ENCODE results near the gene LRMDA.
A peak's percentile ranks its signal among the peaks of the same experiment; 100 is the strongest.

The LRMDA gene

DNA sequence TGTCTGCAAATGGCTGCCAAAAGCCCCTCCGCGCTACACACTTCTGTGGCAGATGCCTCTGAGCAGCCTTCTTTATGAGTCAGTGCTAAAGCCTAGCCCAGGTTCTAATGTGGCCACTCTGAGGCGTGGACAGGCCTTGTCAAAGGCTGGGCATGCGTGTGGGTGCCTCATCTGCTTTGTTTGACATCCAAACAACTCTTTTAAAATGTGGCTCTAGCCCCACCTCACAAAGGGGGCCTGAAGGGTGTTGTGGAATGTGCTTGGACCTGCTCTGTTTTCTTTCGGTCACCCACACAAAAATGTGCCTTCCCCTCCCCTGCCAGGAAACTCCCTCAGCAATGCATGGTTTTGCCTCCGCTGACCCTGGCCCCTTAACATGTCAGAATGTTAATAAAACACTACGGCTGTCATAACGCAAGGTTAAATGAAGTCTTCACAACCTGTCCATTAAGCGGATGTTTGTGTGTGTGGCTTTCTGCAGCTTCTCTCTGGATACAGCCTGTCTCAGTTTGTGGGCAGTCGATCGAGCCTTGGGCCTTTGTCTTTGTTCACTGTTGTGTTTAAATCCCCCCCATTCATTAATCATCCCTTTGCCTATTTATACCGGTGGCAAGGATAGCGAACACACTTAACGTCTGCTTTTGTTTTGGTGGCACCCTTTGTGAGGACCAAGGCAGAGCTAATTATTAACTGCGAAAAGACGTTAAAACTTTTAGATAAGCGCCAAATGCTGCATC is 718.9 kb downstream of the LRMDA start:
- no peak for TF ChIP-seq RAD21 (IDR thresholded peaks at IDR 0.05; ENCODE audit: low read depth)
- peak; percentile 20; the same call in 1 of the 2 replicates for TF ChIP-seq TEAD4 (IDR thresholded peaks at IDR 0.05)

DNA sequence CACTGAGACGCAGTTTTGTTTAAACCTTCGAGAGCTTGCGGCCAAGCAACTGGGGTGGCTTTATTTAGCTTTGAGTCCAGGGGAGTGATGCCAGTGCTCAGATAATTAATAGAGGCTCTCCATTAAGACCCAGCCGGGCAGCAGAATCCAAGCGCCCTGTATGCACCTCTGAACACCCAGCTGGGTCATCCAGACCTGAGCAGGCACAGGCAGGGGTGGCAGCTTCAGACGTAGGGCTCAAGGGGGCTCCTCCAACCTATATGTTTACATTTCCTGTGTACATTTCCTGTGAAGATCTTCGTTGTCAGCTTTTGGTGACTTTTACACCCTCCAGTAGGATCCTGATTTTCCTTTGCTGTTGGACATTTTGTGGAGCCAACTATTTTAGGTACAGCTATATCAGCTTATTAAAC is 719.5 kb downstream of the LRMDA start:
- TF ChIP-seq YY1 (IDR thresholded peaks at IDR 0.05; ENCODE audit: low read depth) (no peak), REST (IDR thresholded peaks at IDR 0.05; ENCODE audit: low read depth) (no peak), EP300 (IDR thresholded peaks at IDR 0.05; ENCODE audit: borderline replicate concordance) (no peak), MAX (IDR thresholded peaks at IDR 0.05) (no peak)

GRCh38 chr10:76152186-76152585 is 720.8 kb downstream of the LRMDA start:
- TF ChIP-seq REST (IDR thresholded peaks at IDR 0.05; ENCODE audit: low read depth) (no peak), TAF1 (IDR thresholded peaks at IDR 0.05; ENCODE audit: low read depth) (no peak)

GRCh38 chr10:76155961-76156360 is 724.5 kb downstream of the LRMDA start:
- TF ChIP-seq CREB1 (IDR thresholded peaks at IDR 0.05; ENCODE audit: low read depth): no peak
- no peak for TF ChIP-seq TAF1 (IDR thresholded peaks at IDR 0.05; ENCODE audit: low read depth)
- no peak for TF ChIP-seq TCF12 (IDR thresholded peaks at IDR 0.05; ENCODE audit: low read depth)
- TF ChIP-seq MAX (IDR thresholded peaks at IDR 0.05): no peak
- no peak for TF ChIP-seq EGR1 (IDR thresholded peaks at IDR 0.05)
- TF ChIP-seq, protein P1, sequence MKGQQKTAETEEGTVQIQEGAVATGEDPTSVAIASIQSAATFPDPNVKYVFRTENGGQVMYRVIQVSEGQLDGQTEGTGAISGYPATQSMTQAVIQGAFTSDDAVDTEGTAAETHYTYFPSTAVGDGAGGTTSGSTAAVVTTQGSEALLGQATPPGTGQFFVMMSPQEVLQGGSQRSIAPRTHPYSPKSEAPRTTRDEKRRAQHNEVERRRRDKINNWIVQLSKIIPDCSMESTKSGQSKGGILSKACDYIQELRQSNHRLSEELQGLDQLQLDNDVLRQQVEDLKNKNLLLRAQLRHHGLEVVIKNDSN (IDR thresholded peaks at IDR 0.05): no peak
- no peak for TF ChIP-seq FOXM1 (IDR thresholded peaks at IDR 0.05; ENCODE audit: borderline replicate concordance, low read depth)
- no peak for TF ChIP-seq EP300 (IDR thresholded peaks at IDR 0.05; ENCODE audit: borderline replicate concordance)
- no peak for TF ChIP-seq YY1 (IDR thresholded peaks at IDR 0.05; ENCODE audit: low read depth)
- TF ChIP-seq TEAD4 (IDR thresholded peaks at IDR 0.05): no peak
- TF ChIP-seq CEBPB (IDR thresholded peaks at IDR 0.05): no peak
- no peak for TF ChIP-seq NFIC (IDR thresholded peaks at IDR 0.05)
- TF ChIP-seq REST (IDR thresholded peaks at IDR 0.05; ENCODE audit: low read depth): no peak

DNA sequence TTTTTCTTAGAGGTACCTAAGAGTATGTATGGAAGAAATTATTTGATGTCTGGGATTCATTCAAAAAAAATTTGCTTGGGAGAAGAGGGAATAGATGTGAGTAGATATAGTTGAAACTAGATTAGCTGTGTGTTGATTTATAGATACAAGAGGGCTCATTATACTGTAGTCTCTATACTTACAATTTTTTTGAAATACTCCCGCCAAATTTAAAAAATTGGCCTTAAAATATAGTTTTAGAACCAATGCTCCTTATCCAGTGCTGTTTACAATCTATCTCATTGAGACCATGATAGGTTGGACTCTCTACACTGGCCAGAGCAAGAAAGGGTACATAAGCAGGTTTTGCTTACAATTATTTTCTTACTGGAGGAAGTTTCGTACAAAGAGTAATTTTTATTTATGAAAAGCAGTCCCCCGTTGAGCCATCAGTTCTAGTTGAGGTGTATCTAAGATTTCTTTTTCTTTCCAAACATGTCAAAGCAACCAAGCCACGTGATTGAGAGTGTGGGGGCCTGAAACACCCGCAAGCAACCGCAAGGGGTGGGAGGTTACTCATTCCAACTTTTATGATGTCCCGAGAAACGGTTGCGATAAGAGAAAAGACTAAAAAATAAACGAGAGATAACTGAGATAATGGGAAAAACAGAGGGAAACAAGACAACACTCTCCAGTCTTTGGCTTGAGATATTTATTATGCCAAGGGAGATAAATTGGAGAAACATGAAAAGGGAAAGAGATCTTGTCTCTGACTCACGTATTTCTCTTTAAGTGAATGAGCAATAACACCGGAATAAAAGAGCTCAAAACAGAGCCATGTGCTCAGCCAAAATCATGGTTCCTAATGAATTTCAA is 729.2 kb downstream of the LRMDA start:
- TF ChIP-seq YY1 (IDR thresholded peaks at IDR 0.05; ENCODE audit: low read depth) (no peak), CREB1 (IDR thresholded peaks at IDR 0.05; ENCODE audit: low read depth) (no peak), FOXM1 (IDR thresholded peaks at IDR 0.05; ENCODE audit: borderline replicate concordance, low read depth) (no peak), CEBPB (IDR thresholded peaks at IDR 0.05) (no peak), RAD21 (IDR thresholded peaks at IDR 0.05; ENCODE audit: low read depth) (no peak), EGR1 (IDR thresholded peaks at IDR 0.05) (no peak), TAF1 (IDR thresholded peaks at IDR 0.05; ENCODE audit: low read depth) (no peak), NFIC (IDR thresholded peaks at IDR 0.05) (no peak), TEAD4 (IDR thresholded peaks at IDR 0.05) (no peak), ZBTB7A (IDR thresholded peaks at IDR 0.05; ENCODE audit: low read depth) (no peak), TCF12 (IDR thresholded peaks at IDR 0.05; ENCODE audit: low read depth) (no peak), REST (IDR thresholded peaks at IDR 0.05; ENCODE audit: low read depth) (no peak), MAX (IDR thresholded peaks at IDR 0.05) (no peak), EP300 (IDR thresholded peaks at IDR 0.05; ENCODE audit: borderline replicate concordance) (no peak)
- TF ChIP-seq, protein P1 (IDR thresholded peaks at IDR 0.05): no peak

Data from Ishikawa (cell line).